D721Med (cell line): ENCODE results near the gene PRKAB1.

Experiments used
- DNase-seq: peaks from one replicate; pipeline ENCODE4 v3.0.0; 2011; ENCODE audit warnings: low spot score; ENCODE audit not compliant: insufficient read length
- FAIRE-seq: peaks from 2 replicates; lab custom pipeline; 2011; peaks lifted over from hg19 to GRCh38; lab: Jason Lieb, UNC
- TF ChIP-seq, protein P1 (sequence below): IDR thresholded peaks from 2 replicates; pipeline ENCODE4 v1.5.1; 2012; ENCODE audit warnings: mild to moderate bottlenecking, control low read depth; ENCODE audit not compliant: insufficient read depth; ENCODE audit errors: missing control alignments

The PRKAB1 gene

GRCh38 chr12:119672194-119672593 is 4.3 kb downstream of the PRKAB1 start:
- FAIRE-seq (no peak), DNase-seq (no peak)
- TF ChIP-seq, protein P1, sequence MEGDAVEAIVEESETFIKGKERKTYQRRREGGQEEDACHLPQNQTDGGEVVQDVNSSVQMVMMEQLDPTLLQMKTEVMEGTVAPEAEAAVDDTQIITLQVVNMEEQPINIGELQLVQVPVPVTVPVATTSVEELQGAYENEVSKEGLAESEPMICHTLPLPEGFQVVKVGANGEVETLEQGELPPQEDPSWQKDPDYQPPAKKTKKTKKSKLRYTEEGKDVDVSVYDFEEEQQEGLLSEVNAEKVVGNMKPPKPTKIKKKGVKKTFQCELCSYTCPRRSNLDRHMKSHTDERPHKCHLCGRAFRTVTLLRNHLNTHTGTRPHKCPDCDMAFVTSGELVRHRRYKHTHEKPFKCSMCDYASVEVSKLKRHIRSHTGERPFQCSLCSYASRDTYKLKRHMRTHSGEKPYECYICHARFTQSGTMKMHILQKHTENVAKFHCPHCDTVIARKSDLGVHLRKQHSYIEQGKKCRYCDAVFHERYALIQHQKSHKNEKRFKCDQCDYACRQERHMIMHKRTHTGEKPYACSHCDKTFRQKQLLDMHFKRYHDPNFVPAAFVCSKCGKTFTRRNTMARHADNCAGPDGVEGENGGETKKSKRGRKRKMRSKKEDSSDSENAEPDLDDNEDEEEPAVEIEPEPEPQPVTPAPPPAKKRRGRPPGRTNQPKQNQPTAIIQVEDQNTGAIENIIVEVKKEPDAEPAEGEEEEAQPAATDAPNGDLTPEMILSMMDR, result no peak

DNA sequence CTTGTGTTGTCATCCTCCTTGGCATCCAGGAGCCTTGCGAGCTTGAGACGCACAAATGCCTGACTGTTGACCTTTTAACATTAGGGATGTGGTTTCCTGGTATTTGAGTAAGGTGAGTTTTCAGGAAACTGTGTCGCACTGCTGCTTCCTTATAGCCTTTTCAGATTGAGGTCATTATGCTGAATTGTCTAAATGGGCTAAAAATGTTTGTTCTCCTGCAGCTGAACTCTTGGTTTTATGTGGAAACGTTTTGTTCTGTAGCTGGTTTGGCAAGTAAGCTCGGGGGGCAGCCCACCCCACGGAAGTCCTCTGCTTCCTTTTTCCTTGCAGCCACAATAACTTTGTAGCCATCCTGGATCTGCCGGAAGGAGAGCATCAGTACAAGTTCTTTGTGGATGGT is 5.7 kb downstream of the PRKAB1 start:
- FAIRE-seq, result no peak
- TF ChIP-seq, protein P1, result no peak
- no peak for DNase-seq

- FAIRE-seq, result no peak
- TF ChIP-seq, protein P1, result no peak
Observed at GRCh38 chr12:119674560-119674959, 6.6 kb downstream of the PRKAB1 start.

DNA sequence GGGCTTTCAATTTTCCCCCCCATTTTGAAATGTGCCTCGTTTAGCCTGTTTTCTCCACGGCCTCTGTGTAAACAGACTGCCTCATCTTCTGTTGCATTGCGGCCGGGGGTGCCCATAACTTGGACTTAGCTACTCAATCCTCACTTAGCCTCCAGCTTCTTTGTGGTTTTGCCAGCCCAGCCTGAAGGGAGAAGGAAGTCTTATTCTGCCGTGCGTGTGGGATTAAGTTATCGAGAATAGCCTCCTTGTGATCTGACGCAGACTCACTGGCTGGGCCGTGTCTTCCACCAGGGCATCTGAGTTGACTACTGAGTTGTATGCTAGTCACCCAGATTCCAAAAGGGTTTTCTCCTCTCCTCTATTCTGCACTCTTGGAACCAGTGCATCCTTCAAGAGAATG is 8.1 kb downstream of the PRKAB1 start:
- TF ChIP-seq, protein P1, result no peak

More at GRCh38 chr12:119674560-119674959, 6.6 kb downstream of the PRKAB1 start:
- DNase-seq, result no peak

GRCh38 chr12:119676573-119676972 is 8.6 kb downstream of the PRKAB1 start:
- DNase-seq (no peak), FAIRE-seq (no peak)
- TF ChIP-seq, protein P1, result no peak

More for the DNA sequence above, 8.1 kb downstream of the PRKAB1 start:
- FAIRE-seq, result no peak
- DNase-seq, result no peak

GRCh38 chr12:119678459-119678858 is 10.5 kb downstream of the PRKAB1 start:
- DNase-seq (no peak), FAIRE-seq (no peak)
- TF ChIP-seq, protein P1, result no peak

DNA sequence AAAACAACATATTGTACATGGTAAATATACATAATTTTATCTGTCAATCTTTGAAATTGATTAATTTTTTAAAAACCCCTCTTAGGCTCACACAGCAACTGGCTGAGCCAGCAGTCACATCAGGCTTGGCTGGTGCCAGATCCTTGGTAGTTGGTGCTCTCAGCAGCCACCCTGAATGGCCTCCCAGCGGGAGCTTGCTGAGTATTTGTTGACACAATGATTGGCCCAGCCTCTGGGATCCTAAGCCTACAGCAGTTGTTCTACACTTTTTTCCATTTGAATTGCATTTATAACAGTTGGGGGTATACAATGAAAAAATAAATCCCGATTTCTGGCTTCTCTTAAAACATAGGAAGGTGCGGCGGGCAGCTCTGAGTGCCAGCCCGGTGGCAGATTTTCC is 11.1 kb downstream of the PRKAB1 start:
- TF ChIP-seq, protein P1, result no peak
- no peak for FAIRE-seq
- no peak for DNase-seq
